DMS 273 treated with DMSO at 0.1 percent for 48 hours (cell line): ENCODE results near the gene CLIC6.
"Not testable (repeated sequence)": the region's sequence is repeated elsewhere in the genome, so short reads cannot be mapped to it uniquely, and the experiment has no call there.

Experiments
- DNase-seq: peaks from one replicate; lab custom pipeline; 2025; lab: John Stamatoyannopoulos, UW

Gene CLIC6

GRCh38 chr21:34693192-34693810, 24.5 kb downstream of the CLIC6 start:
- peak; percentile 13 for DNase-seq

GRCh38 chr21:34695434-34695833, 26.6 kb downstream of the CLIC6 start:
- no peak for DNase-seq

GRCh38 chr21:34696121-34696520, 27.3 kb downstream of the CLIC6 start:
- DNase-seq = no peak

GRCh38 chr21:34697826-34698225, 29.0 kb downstream of the CLIC6 start:
- no peak for DNase-seq

- DNase-seq = no peak
Observed at GRCh38 chr21:34698270-34699015, 29.6 kb downstream of the CLIC6 start.

- no peak for DNase-seq
Observed at GRCh38 chr21:34700605-34701004, 31.8 kb downstream of the CLIC6 start.

- no peak for DNase-seq
Observed at GRCh38 chr21:34701726-34702125, 32.9 kb downstream of the CLIC6 start.

- DNase-seq = no peak
Observed at GRCh38 chr21:34702341-34703170, 33.8 kb downstream of the CLIC6 start.

GRCh38 chr21:34703571-34703970, 34.8 kb downstream of the CLIC6 start:
- no peak for DNase-seq

- no peak for DNase-seq
Observed at GRCh38 chr21:34704119-34704518, 35.3 kb downstream of the CLIC6 start.

GRCh38 chr21:34705011-34705410, 36.2 kb downstream of the CLIC6 start:
- no peak for DNase-seq

- DNase-seq = no peak
Observed at GRCh38 chr21:34706337-34706736, 37.5 kb downstream of the CLIC6 start.

GRCh38 chr21:34707876-34708325, 39.1 kb downstream of the CLIC6 start:
- DNase-seq = no peak

- DNase-seq = no peak
Observed at GRCh38 chr21:34713621-34714020, 44.8 kb downstream of the CLIC6 start.

- no peak for DNase-seq
Observed at GRCh38 chr21:34715518-34715917, 46.7 kb downstream of the CLIC6 start.

GRCh38 chr21:34715985-34716596, 47.3 kb downstream of the CLIC6 start:
- no peak for DNase-seq

- DNase-seq = not testable (repeated sequence)
Observed at GRCh38 chr21:34718529-34718928, 49.7 kb downstream of the CLIC6 start.

GRCh38 chr21:34722684-34723300, 54.0 kb downstream of the CLIC6 start:
- DNase-seq = no peak

GRCh38 chr21:34724131-34724856, 55.5 kb downstream of the CLIC6 start:
- DNase-seq = no peak

- DNase-seq = no peak
Observed at GRCh38 chr21:34724857-34725195, 56.0 kb downstream of the CLIC6 start.

GRCh38 chr21:34726627-34727337, 58.0 kb downstream of the CLIC6 start:
- no peak for DNase-seq
